Measurements from ENCODE around the gene TRAK1.

Gene TRAK1

GRCh38 chr3:42216931-42217333, 125.8 kb downstream of the TRAK1 start:
- DNase-seq (ENCODE audit: low read depth in 1 of 2, low spot score in 1 of 2): no peak
- H3K4me3 ChIP-seq (replicated peaks; ENCODE audit: insufficient read depth, low read length): no peak overlapping the region
- H3K27me3 ChIP-seq (ENCODE audit: insufficient read depth, poor library complexity, severe bottlenecking): no peaks in the 10 kb centered on the region
- TF ChIP-seq CTCF (IDR thresholded peaks at IDR 0.05; ENCODE audit: insufficient read depth, low read length): no peak
- no peak for TF ChIP-seq POLR2AphosphoS5 (IDR thresholded peaks at IDR 0.05; ENCODE audit: low read depth)
- no peak for TF ChIP-seq GABPA (IDR thresholded peaks at IDR 0.05; ENCODE audit: low read depth)
- TF ChIP-seq REST (IDR thresholded peaks at IDR 0.05; ENCODE audit: insufficient replicate concordance, low read depth): no peak
- no peak for TF ChIP-seq SPI1 (IDR thresholded peaks at IDR 0.05; ENCODE audit: borderline replicate concordance, low read depth)
- H3K27ac ChIP-seq (replicated peaks): no peak overlapping the region

- TF ChIP-seq SPI1 (IDR thresholded peaks at IDR 0.05; ENCODE audit: borderline replicate concordance, low read depth): no peak
- no peak for TF ChIP-seq CTCF (IDR thresholded peaks at IDR 0.05; ENCODE audit: insufficient read depth, low read length)
- TF ChIP-seq GABPA (IDR thresholded peaks at IDR 0.05; ENCODE audit: low read depth): no peak
- no peak for TF ChIP-seq REST (IDR thresholded peaks at IDR 0.05; ENCODE audit: insufficient replicate concordance, low read depth)
- TF ChIP-seq POLR2AphosphoS5 (IDR thresholded peaks at IDR 0.05; ENCODE audit: low read depth): no peak
Measured at GRCh38 chr3:42220436-42221121, 129.4 kb downstream of the TRAK1 start.

GRCh38 chr3:42222942-42223693, 132.0 kb downstream of the TRAK1 start:
- DNase-seq (ENCODE audit: low read depth in 1 of 2, low spot score in 1 of 2): no peak
- no peak for TF ChIP-seq CTCF (IDR thresholded peaks at IDR 0.05; ENCODE audit: insufficient read depth, low read length)
- no peak for TF ChIP-seq REST (IDR thresholded peaks at IDR 0.05; ENCODE audit: insufficient replicate concordance, low read depth)
- TF ChIP-seq SPI1 (IDR thresholded peaks at IDR 0.05; ENCODE audit: borderline replicate concordance, low read depth): no peak
- TF ChIP-seq POLR2AphosphoS5 (IDR thresholded peaks at IDR 0.05; ENCODE audit: low read depth): no peak
- TF ChIP-seq GABPA (IDR thresholded peaks at IDR 0.05; ENCODE audit: low read depth): no peak
- Histone ChIP-seq H3K4me3 (replicated peaks; ENCODE audit: insufficient read depth, low read length) (no peak overlapping the region), H3K27ac (replicated peaks) (no peak overlapping the region), H3K27me3 (ENCODE audit: insufficient read depth, poor library complexity, severe bottlenecking) (no peaks in the 10 kb centered on the region)

More at GRCh38 chr3:42220436-42221121, 129.4 kb downstream of the TRAK1 start:
- H3K4me3 ChIP-seq (replicated peaks; ENCODE audit: insufficient read depth, low read length): no peak overlapping the region
- H3K27ac ChIP-seq (replicated peaks): no peak overlapping the region
- DNase-seq (ENCODE audit: low read depth in 1 of 2, low spot score in 1 of 2): no peak
- H3K27me3 ChIP-seq (ENCODE audit: insufficient read depth, poor library complexity, severe bottlenecking): no peaks in the 10 kb centered on the region
